K562 (cell line): ENCODE measurements around the gene IFNAR2. TPM values are rescaled to one million over a fixed set of nuclear protein-coding genes. Genes with fewer than 3 reads are reported as not detected.

Experiments
- ATAC-seq: fragments of 200-7000 bp; cut with Tn5 transposase; 3 replicates; pipeline ENCODE4 v1.9.1; 2020; ENCODE audit warnings: moderate library complexity
- BruUV-seq: library from RNA; stranded (reverse); fragments of 400-500 nt; replicated peaks from 2 replicates; lab custom pipeline; 2021; lab: Mats Ljungman, UMichigan
- CTCF ChIA-PET: fragments of 300-600 bp; formaldehyde crosslinking; extraction: SDS; loops from one replicate; lab custom pipeline; 2021; ENCODE audit warnings: low intra/inter-chr PET ratio; lab: Yijun Ruan, JAX
- POLR2A ChIA-PET: fragments of 300-600, 350-650 bp; sonication (Branson Sonifier 250); formaldehyde crosslinking; extraction: SDS; loops from one replicate; lab custom pipeline; 2021; ENCODE audit warnings: antibody characterized with exemption, inconsistent platforms; lab: Yijun Ruan, JAX
- DNase-seq, 4 experiments: peaks; one replicate each; pipeline versions ENCODE4 v3.0.0 to v3.0.0-alpha.2; 2011 to 2018; ENCODE audit warnings: low spot score in 3 of 4, mixed read lengths in 3 of 4; ENCODE audit errors: extremely low read depth in 1 of 4
- FAIRE-seq: peaks from 2 replicates; lab custom pipeline; 2011; peaks lifted over from hg19 to GRCh38; lab: Jason Lieb, UNC
- H2AFZ ChIP-seq: 2 replicates; pipeline ENCODE4 v1.6.0; 2011; ENCODE audit warnings: low read depth, low read length, control low read depth, inconsistent platforms
- H3K27ac ChIP-seq: fragments of 200-600 bp; 3 replicates; pipeline ENCODE4 v1.8.0; 2011; ENCODE audit warnings: low read depth, mild to moderate bottlenecking, control low read depth, inconsistent platforms, low read length, moderate library complexity, mixed read lengths; ENCODE audit errors: extremely low read depth
- H3K27me3 ChIP-seq, 2 experiments: fragments of 300-600 bp in 1 of 2; 2 replicates in 1 of 2; 3 replicates in 1 of 2; pipeline versions ENCODE4 v1.6.0 to v1.8.0; 2011; ENCODE audit warnings: inconsistent platforms in 2 of 2, low read length in 2 of 2, mild to moderate bottlenecking in 1 of 2, mixed read lengths in 1 of 2, moderate library complexity in 1 of 2; ENCODE audit not compliant: control insufficient read depth in 2 of 2, insufficient read depth in 2 of 2
- H3K36me3 ChIP-seq: fragments of 300-600 bp; 3 replicates; pipeline ENCODE4 v1.8.0; 2011; ENCODE audit warnings: mild to moderate bottlenecking, low read length, inconsistent platforms; ENCODE audit not compliant: control insufficient read depth, insufficient read depth
- H3K4me1 ChIP-seq, 2 experiments: fragments of 200-600 bp in 1 of 2; replicated peaks in 1 of 2; 2 replicates in 1 of 2; 3 replicates in 1 of 2; pipeline versions ENCODE4 v1.5.1 to v1.8.0; 2011; ENCODE audit warnings: inconsistent platforms in 2 of 2, low read length in 2 of 2, mild to moderate bottlenecking in 1 of 2, mixed read lengths in 1 of 2, moderate library complexity in 1 of 2; ENCODE audit not compliant: control insufficient read depth in 2 of 2, insufficient read depth in 2 of 2
- H3K4me2 ChIP-seq: 2 replicates; pipeline ENCODE4 v1.6.1; 2011; ENCODE audit warnings: low read length, control low read depth, inconsistent platforms, mixed read lengths; ENCODE audit not compliant: insufficient read depth
- H3K4me3 ChIP-seq: fragments of 200-600 bp; sonication (generic), shearing (Covaris generic); 2 replicates; pipeline ENCODE4 v1.5.1; 2016; ENCODE audit warnings: control low read depth, inconsistent platforms
- H3K79me2 ChIP-seq: fragments of 200-600 bp; 3 replicates; pipeline ENCODE4 v1.8.0; 2011; ENCODE audit warnings: low read length, inconsistent platforms; ENCODE audit not compliant: control insufficient read depth, insufficient read depth
- H3K9ac ChIP-seq, 2 experiments: 2 replicates each; pipeline versions ENCODE4 v1.6.0 to v1.6.1; 2011; ENCODE audit warnings: low read depth in 2 of 2, low read length in 2 of 2, control low read depth in 1 of 2, inconsistent platforms in 1 of 2, mild to moderate bottlenecking in 1 of 2, mixed read lengths in 1 of 2; ENCODE audit not compliant: insufficient read depth in 1 of 2
- H3K9me1 ChIP-seq: one replicate; pipeline ENCODE4 v1.6.0; 2011; ENCODE audit warnings: inconsistent platforms, mild to moderate bottlenecking, low read length, moderate library complexity; ENCODE audit not compliant: control insufficient read depth, insufficient read depth
- H3K9me3 ChIP-seq: replicated peaks from 2 replicates; pipeline ENCODE4 v1.5.1; 2011; ENCODE audit warnings: low read depth, low read length, inconsistent platforms; ENCODE audit not compliant: control insufficient read depth, insufficient read depth
- H4K20me1 ChIP-seq: replicated peaks from 2 replicates; pipeline ENCODE4 v1.6.1; 2011; ENCODE audit warnings: low read length, inconsistent platforms, mixed read lengths; ENCODE audit not compliant: control insufficient read depth, insufficient read depth
- HDAC1 ChIP-seq, 2 experiments: fragments of 450-650 bp; IDR thresholded peaks; 2 replicates each; pipeline ENCODE4 v1.6.1; 2016 to 2017; ENCODE audit warnings: inconsistent platforms in 1 of 2, mild to moderate bottlenecking in 1 of 2, moderate library complexity in 1 of 2
- JUNB ChIP-seq: fragments of 450-650 bp; formaldehyde crosslinking; conservative IDR thresholded peaks from 2 replicates; pipeline ENCODE4 v1.4.0; 2020; ENCODE audit warnings: mild to moderate bottlenecking
- MCM2 ChIP-seq: fragments of 450-650 bp; IDR thresholded peaks from 2 replicates; pipeline ENCODE4 v1.6.1; 2017; ENCODE audit warnings: low read depth, mild to moderate bottlenecking
- POLR2G ChIP-seq: fragments of 200-400 bp; formaldehyde crosslinking; IDR thresholded peaks from 2 replicates; pipeline ENCODE4 v1.6.1; 2017; ENCODE audit warnings: low read depth, mild to moderate bottlenecking, antibody characterized with exemption, low read length, moderate library complexity
- SAP30 ChIP-seq: fragments of 200-600 bp; sonication (generic); IDR thresholded peaks from 2 replicates; pipeline ENCODE4 v1.6.1; 2012; ENCODE audit warnings: borderline replicate concordance, low read depth, mild to moderate bottlenecking, moderate library complexity, low read length, control low read depth, inconsistent platforms; ENCODE audit not compliant: insufficient read depth, poor library complexity, severe bottlenecking
- TRIM28 ChIP-seq: fragments of 450-650 bp; IDR thresholded peaks from 2 replicates; pipeline ENCODE4 v1.6.1; 2017
- ZNF324 ChIP-seq: fragments of 250-450 bp; sonication (Bioruptor Pico); IDR thresholded peaks from 2 replicates; pipeline ENCODE4 v1.4.0; 2020; ENCODE audit warnings: mild to moderate bottlenecking
- WGBS: fragments of 100-300 bp; shearing (Covaris generic); methylation state at CpG from one replicate; pipeline ENCODE4 v1.1.6; 2016; ENCODE audit warnings: low coverage, mixed read lengths; ENCODE audit not compliant: insufficient coverage; ENCODE audit errors: missing lambda C conversion rate; 5-methylcytosine and 5-hydroxymethylcytosine counted together
- in situ Hi-C: fragments of 300-500 bp; cut with MboI; formaldehyde crosslinking; loops from 4 replicates; pipeline ENCODE4 v1.15.0; 2018; ENCODE audit warnings: inconsistent platforms, mixed read lengths
- intact Hi-C: fragments of 100-400 bp; cut with micrococcal nuclease; formaldehyde crosslinking; loops from 2 replicates; pipeline ENCODE4 v1.14.2; 2022
- polyA plus RNA-seq, 8 experiments: library from polyadenylated mRNA; depleted of rRNA in 4 of 8; stranded (reverse) in 5 of 8; unstranded in 3 of 8; fragments of >200 nt; fragmentation: Nextera tagmentation in 2 of 8; fragmentation: Illumina TruSeq in 1 of 8; extraction: Ambion mirVana in 2 of 8; extraction: Trizol in 1 of 8; gene quantifications; 2 replicates each; pipeline versions ENCODE4 v1.2.1 to v1.2.3, GENCODE V29; 2011 to 2014; ENCODE audit warnings: inconsistent platforms in 1 of 8, missing spikeins in 1 of 8
- total RNA-seq, 7 experiments: library from RNA; depleted of rRNA in 6 of 7; stranded (reverse); fragments of >200 nt in 6 of 7; fragmentation: Illumina TruSeq in 2 of 7; extraction: Trizol in 2 of 7; gene quantifications; 2 replicates each; pipeline versions ENCODE4 v1.2.1 to v1.2.3, GENCODE V29; 2011 to 2021; ENCODE audit warnings: low replicate concordance in 1 of 7

The IFNAR2 gene
- total and polyA plus RNA-seq, 9 of the 15 experiments (the other 6 are each of a cell fraction or from before 2014, with no cell fraction given) = 1.7 to 48.3 (median 8.4) TPM

- TF ChIP-seq JUNB (CRISPR knock-in tag) = no peak
- no peak for TF ChIP-seq ZNF324
- TF ChIP-seq TRIM28 = no peak
Observed at GRCh38 chr21:33246963-33247362, 17.2 kb downstream of the IFNAR2 start (continued).

DNA sequence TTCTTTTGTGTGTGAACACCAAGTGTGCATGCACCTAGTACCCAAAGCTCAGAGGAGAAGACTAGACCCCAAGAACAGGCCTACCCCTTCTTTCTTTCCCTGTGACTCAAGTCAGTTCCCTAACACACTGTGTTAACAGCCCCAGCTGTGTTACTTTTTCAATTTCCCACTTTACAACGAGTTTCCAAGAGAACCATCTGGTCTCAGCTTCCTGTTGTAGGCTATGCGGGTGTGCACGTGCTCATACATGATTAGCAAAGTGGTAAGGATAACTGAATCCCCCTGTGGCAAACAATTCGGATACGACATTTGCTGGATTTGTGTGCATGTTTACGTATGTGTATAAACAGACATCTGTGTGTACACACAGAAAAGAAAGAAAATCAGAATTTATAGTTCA is 17.9 kb downstream of the IFNAR2 start:
- no peak overlapping the region for H3K27ac ChIP-seq
- POLR2A ChIA-PET = no interaction called here
- 84% methylated on average over 6 of the region's 6 CpGs for WGBS
- H3K9ac ChIP-seq = no peak overlapping the region
- H3K9me1 ChIP-seq = no peaks in the 10 kb centered on the region
- H2AFZ ChIP-seq = no peak overlapping the region
- DNase-seq (no peak), FAIRE-seq (no peak), ATAC-seq (no peak)
- H4K20me1 ChIP-seq = no peaks in the 10 kb centered on the region
- H3K4me2 ChIP-seq = no peak overlapping the region
- CTCF ChIA-PET = no interaction called here
- H3K4me3 ChIP-seq = no peak overlapping the region
- no TSS peak for BruUV-seq
- H3K27me3 ChIP-seq = no peaks in the 10 kb centered on the region
- in situ Hi-C loops = no loop called here
- H3K79me2 ChIP-seq = no peaks in the 10 kb centered on the region
- H3K9me3 ChIP-seq = no peaks in the 10 kb centered on the region
- intact Hi-C loops = no loop called here
- TF ChIP-seq POLR2G (no peak), MCM2 (no peak), HDAC1 (IDR thresholded peaks at IDR 0.05) (no peak), SAP30 (no peak)
- H3K4me1 ChIP-seq = no peaks in the 10 kb centered on the region; a peak in 1 of 5 replicates
- peaks cover 79% of the 10 kb centered on the region for H3K36me3 ChIP-seq
